WTC11 (cell line): ENCODE results near the gene FGR. TPM values are rescaled to one million over a fixed set of nuclear protein-coding genes. Genes with fewer than 3 reads are reported as not detected.

Experiments used
- ATAC-seq: fragments of 200-7000 bp; cut with Tn5 transposase; 2 replicates; pipeline ENCODE4 v1.10.0; 2021; ENCODE audit warnings: mild to moderate bottlenecking, moderate library complexity
- CTCF ChIA-PET: fragments of 300-600 bp; sonication (Branson Sonifier 250); formaldehyde crosslinking; loops from one replicate; lab custom pipeline; 2021; ENCODE audit warnings: antibody characterized with exemption; lab: Charles Lee
- POLR2A ChIA-PET: fragments of 350-600 bp; sonication (Branson Sonifier 250); formaldehyde crosslinking; loops from one replicate; lab custom pipeline; 2021; ENCODE audit warnings: antibody characterized with exemption; lab: Charles Lee
- DNase-seq: peaks from one replicate; pipeline ENCODE4 v3.0.0; 2021; ENCODE audit warnings: low spot score
- H3K27ac Mint-ChIP-seq: 2 replicates; pipeline ENCODE4 v1.8.0; 2021; ENCODE audit warnings: mixed read lengths
- H3K27me3 Mint-ChIP-seq: 2 replicates; pipeline ENCODE4 v1.8.0; 2021; ENCODE audit warnings: low read depth, mild to moderate bottlenecking, moderate library complexity, mixed read lengths
- H3K36me3 Mint-ChIP-seq: 2 replicates; pipeline ENCODE4 v1.8.0; 2021; ENCODE audit warnings: mixed read lengths
- H3K4me1 Mint-ChIP-seq: 2 replicates; pipeline ENCODE4 v1.8.0; 2022; ENCODE audit warnings: mixed read lengths
- H3K4me3 Mint-ChIP-seq: 2 replicates; pipeline ENCODE4 v1.8.0; 2021; ENCODE audit warnings: mild to moderate bottlenecking, moderate library complexity, mixed read lengths
- H3K9me3 Mint-ChIP-seq: 2 replicates; pipeline ENCODE4 v1.8.0; 2021; ENCODE audit warnings: mixed read lengths
- CREM ChIP-seq: sonication (generic); formaldehyde crosslinking; IDR thresholded peaks from 2 replicates; pipeline ENCODE4 v1.8.1; 2022; ENCODE audit warnings: mild to moderate bottlenecking, missing genetic modification reagents, moderate library complexity
- JAZF1 ChIP-seq: fragments of 250-450 bp; sonication (Bioruptor Pico); IDR thresholded peaks from 2 replicates; pipeline ENCODE4 v1.9.0; 2021; ENCODE audit warnings: moderate library complexity, mild to moderate bottlenecking, inconsistent platforms
- TEAD1 ChIP-seq: sonication (generic); formaldehyde crosslinking; IDR thresholded peaks from 2 replicates; pipeline ENCODE4 v1.8.0; 2022; ENCODE audit warnings: mild to moderate bottlenecking, missing genetic modification reagents
- ZNF416 ChIP-seq: fragments of 250-450 bp; sonication (Bioruptor Pico); IDR thresholded peaks from 2 replicates; pipeline ENCODE4 v1.9.0; 2021; ENCODE audit warnings: mild to moderate bottlenecking, inconsistent platforms
- ZNF423 ChIP-seq: fragments of 250-450 bp; sonication (Bioruptor Pico); IDR thresholded peaks from 2 replicates; pipeline ENCODE4 v2.1.2; 2022; ENCODE audit warnings: mild to moderate bottlenecking, moderate library complexity
- total RNA-seq: library from RNA; stranded (reverse); gene quantifications from 3 replicates; pipeline ENCODE4 v1.2.3, GENCODE V29; 2021
- TF ChIP-seq, protein P1 (sequence below): sonication (generic); formaldehyde crosslinking; IDR thresholded peaks from 2 replicates; pipeline ENCODE4 v1.8.0; 2023; ENCODE audit warnings: missing genetic modification reagents
- TF ChIP-seq, protein P2 (sequence below): sonication (generic); formaldehyde crosslinking; IDR thresholded peaks from 2 replicates; pipeline ENCODE4 v1.8.0; 2023; ENCODE audit warnings: missing genetic modification reagents, mild to moderate bottlenecking, borderline replicate concordance
- TF ChIP-seq, protein P3 (sequence below): sonication (generic); formaldehyde crosslinking; conservative IDR thresholded peaks from 2 replicates; pipeline ENCODE4 v1.8.1; 2023; ENCODE audit warnings: mild to moderate bottlenecking, low read depth, missing genetic modification reagents, moderate library complexity
- TF ChIP-seq, protein P4 (sequence below): sonication (generic); formaldehyde crosslinking; IDR thresholded peaks from 2 replicates; pipeline ENCODE4 v1.8.0; 2022; ENCODE audit warnings: mild to moderate bottlenecking, missing genetic modification reagents
- TF ChIP-seq, protein P5 (sequence below): sonication (generic); formaldehyde crosslinking; IDR thresholded peaks from 2 replicates; pipeline ENCODE4 v1.8.1; 2023; ENCODE audit warnings: mild to moderate bottlenecking, missing genetic modification reagents, moderate library complexity
- TF ChIP-seq, protein P6 (sequence below): sonication (generic); formaldehyde crosslinking; IDR thresholded peaks from 2 replicates; pipeline ENCODE4 v1.8.0; 2023; ENCODE audit warnings: mild to moderate bottlenecking, missing genetic modification reagents

Gene FGR
- total RNA-seq, 1 experiment from 2014 or later = 0.77 TPM

DNA sequence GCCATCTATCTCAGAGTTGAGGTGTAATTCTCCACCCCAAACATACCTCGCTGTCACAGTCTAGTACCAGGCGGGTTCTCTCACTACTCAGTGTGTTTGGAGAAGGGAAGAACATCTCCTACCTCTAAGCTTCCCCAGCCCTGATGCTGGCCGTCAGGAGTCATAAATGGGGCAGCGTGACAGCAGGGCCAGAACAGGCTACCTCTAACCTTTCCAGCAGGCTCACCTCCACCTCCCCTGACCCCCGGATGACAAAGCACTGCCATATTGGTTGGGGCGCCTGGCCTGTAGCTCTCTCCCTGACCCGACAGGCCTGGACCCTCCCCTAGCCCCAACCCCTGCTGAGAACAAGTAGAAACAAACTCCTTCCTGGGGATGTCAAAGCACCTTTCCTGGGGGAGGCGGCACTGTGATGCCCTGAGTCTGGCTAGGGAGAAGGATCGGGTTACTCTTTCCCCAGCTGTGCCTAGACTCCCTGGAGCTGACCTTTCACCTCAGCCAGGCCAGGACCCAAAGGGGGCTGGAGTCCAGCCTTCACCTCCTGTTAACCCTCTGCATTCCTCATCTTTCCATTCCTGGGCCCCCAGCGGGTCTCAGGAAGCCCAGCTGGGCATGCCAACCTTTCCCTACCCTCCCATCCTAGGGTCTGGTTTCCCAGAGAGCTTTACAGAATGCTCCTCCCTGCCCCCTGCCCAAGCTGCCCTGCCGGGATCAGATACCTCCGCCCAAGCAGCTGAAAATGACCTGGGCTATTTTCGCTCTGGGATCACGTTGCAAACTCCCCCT, 65.3 kb downstream of the FGR start:
- ATAC-seq (no peak), DNase-seq (no peak)
- peak overlapping the region; percentile 98 for H3K27ac Mint-ChIP-seq
- H3K9me3 Mint-ChIP-seq = no peaks in the 10 kb centered on the region
- peak overlapping the region; percentile 48 for H3K4me3 Mint-ChIP-seq
- ChIA-PET POLR2A (interaction anchor here (0.6 to 4.0 kb wide), 8 partner anchors 12 to 644 kb away, joined by 3 to 33 read pairs (median 6); partner anchors contain the start of gene AHDC1), CTCF (interaction anchor here (0.5 to 16.0 kb wide), 36 partner anchors 12 to 294 kb away, joined by 3 to 489 read pairs (median 6); partner anchors contain the start of gene AHDC1)
- TF ChIP-seq, protein P1, sequence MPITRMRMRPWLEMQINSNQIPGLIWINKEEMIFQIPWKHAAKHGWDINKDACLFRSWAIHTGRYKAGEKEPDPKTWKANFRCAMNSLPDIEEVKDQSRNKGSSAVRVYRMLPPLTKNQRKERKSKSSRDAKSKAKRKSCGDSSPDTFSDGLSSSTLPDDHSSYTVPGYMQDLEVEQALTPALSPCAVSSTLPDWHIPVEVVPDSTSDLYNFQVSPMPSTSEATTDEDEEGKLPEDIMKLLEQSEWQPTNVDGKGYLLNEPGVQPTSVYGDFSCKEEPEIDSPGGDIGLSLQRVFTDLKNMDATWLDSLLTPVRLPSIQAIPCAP = no peak
- TF ChIP-seq, protein P2, sequence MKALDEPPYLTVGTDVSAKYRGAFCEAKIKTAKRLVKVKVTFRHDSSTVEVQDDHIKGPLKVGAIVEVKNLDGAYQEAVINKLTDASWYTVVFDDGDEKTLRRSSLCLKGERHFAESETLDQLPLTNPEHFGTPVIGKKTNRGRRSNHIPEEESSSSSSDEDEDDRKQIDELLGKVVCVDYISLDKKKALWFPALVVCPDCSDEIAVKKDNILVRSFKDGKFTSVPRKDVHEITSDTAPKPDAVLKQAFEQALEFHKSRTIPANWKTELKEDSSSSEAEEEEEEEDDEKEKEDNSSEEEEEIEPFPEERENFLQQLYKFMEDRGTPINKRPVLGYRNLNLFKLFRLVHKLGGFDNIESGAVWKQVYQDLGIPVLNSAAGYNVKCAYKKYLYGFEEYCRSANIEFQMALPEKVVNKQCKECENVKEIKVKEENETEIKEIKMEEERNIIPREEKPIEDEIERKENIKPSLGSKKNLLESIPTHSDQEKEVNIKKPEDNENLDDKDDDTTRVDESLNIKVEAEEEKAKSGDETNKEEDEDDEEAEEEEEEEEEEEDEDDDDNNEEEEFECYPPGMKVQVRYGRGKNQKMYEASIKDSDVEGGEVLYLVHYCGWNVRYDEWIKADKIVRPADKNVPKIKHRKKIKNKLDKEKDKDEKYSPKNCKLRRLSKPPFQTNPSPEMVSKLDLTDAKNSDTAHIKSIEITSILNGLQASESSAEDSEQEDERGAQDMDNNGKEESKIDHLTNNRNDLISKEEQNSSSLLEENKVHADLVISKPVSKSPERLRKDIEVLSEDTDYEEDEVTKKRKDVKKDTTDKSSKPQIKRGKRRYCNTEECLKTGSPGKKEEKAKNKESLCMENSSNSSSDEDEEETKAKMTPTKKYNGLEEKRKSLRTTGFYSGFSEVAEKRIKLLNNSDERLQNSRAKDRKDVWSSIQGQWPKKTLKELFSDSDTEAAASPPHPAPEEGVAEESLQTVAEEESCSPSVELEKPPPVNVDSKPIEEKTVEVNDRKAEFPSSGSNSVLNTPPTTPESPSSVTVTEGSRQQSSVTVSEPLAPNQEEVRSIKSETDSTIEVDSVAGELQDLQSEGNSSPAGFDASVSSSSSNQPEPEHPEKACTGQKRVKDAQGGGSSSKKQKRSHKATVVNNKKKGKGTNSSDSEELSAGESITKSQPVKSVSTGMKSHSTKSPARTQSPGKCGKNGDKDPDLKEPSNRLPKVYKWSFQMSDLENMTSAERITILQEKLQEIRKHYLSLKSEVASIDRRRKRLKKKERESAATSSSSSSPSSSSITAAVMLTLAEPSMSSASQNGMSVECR (CRISPR knock-in tag) = no peak
- TF ChIP-seq JAZF1 (CRISPR knock-in tag) (no peak), TEAD1 (CRISPR knock-in tag) (no peak), CREM (CRISPR knock-in tag) (no peak), ZNF423 (CRISPR knock-in tag) (peak; percentile 84), ZNF416 (CRISPR knock-in tag) (no peak)
- TF ChIP-seq, protein P3, sequence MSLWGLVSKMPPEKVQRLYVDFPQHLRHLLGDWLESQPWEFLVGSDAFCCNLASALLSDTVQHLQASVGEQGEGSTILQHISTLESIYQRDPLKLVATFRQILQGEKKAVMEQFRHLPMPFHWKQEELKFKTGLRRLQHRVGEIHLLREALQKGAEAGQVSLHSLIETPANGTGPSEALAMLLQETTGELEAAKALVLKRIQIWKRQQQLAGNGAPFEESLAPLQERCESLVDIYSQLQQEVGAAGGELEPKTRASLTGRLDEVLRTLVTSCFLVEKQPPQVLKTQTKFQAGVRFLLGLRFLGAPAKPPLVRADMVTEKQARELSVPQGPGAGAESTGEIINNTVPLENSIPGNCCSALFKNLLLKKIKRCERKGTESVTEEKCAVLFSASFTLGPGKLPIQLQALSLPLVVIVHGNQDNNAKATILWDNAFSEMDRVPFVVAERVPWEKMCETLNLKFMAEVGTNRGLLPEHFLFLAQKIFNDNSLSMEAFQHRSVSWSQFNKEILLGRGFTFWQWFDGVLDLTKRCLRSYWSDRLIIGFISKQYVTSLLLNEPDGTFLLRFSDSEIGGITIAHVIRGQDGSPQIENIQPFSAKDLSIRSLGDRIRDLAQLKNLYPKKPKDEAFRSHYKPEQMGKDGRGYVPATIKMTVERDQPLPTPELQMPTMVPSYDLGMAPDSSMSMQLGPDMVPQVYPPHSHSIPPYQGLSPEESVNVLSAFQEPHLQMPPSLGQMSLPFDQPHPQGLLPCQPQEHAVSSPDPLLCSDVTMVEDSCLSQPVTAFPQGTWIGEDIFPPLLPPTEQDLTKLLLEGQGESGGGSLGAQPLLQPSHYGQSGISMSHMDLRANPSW (CRISPR knock-in tag) = no peak
- TF ChIP-seq, protein P4, sequence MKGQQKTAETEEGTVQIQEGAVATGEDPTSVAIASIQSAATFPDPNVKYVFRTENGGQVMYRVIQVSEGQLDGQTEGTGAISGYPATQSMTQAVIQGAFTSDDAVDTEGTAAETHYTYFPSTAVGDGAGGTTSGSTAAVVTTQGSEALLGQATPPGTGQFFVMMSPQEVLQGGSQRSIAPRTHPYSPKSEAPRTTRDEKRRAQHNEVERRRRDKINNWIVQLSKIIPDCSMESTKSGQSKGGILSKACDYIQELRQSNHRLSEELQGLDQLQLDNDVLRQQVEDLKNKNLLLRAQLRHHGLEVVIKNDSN (CRISPR knock-in tag) = no peak
- TF ChIP-seq, protein P5, sequence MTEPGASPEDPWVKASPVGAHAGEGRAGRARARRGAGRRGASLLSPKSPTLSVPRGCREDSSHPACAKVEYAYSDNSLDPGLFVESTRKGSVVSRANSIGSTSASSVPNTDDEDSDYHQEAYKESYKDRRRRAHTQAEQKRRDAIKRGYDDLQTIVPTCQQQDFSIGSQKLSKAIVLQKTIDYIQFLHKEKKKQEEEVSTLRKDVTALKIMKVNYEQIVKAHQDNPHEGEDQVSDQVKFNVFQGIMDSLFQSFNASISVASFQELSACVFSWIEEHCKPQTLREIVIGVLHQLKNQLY (CRISPR knock-in tag) = no peak
- TF ChIP-seq, protein P6, sequence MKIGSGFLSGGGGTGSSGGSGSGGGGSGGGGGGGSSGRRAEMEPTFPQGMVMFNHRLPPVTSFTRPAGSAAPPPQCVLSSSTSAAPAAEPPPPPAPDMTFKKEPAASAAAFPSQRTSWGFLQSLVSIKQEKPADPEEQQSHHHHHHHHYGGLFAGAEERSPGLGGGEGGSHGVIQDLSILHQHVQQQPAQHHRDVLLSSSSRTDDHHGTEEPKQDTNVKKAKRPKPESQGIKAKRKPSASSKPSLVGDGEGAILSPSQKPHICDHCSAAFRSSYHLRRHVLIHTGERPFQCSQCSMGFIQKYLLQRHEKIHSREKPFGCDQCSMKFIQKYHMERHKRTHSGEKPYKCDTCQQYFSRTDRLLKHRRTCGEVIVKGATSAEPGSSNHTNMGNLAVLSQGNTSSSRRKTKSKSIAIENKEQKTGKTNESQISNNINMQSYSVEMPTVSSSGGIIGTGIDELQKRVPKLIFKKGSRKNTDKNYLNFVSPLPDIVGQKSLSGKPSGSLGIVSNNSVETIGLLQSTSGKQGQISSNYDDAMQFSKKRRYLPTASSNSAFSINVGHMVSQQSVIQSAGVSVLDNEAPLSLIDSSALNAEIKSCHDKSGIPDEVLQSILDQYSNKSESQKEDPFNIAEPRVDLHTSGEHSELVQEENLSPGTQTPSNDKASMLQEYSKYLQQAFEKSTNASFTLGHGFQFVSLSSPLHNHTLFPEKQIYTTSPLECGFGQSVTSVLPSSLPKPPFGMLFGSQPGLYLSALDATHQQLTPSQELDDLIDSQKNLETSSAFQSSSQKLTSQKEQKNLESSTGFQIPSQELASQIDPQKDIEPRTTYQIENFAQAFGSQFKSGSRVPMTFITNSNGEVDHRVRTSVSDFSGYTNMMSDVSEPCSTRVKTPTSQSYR (CRISPR knock-in tag) = 0 out of 2 replicates have a peak, but pooled peaks have one; percentile 12
- peaks cover 88% of the 10 kb centered on the region for H3K4me1 Mint-ChIP-seq
- H3K27me3 Mint-ChIP-seq = no peaks in the 10 kb centered on the region
- H3K36me3 Mint-ChIP-seq = no peaks in the 10 kb centered on the region
